Ishikawa (cell line): Measurements from ENCODE around the gene PRR12.

Experiments
- CEBPB ChIP-seq: IDR thresholded peaks from 2 replicates; pipeline ENCODE4 v1.6.1; 2012
- CREB1 ChIP-seq: IDR thresholded peaks from 2 replicates; pipeline ENCODE4 v1.6.1; 2012; ENCODE audit warnings: low read depth
- EGR1 ChIP-seq: IDR thresholded peaks from 2 replicates; pipeline ENCODE4 v1.6.1; 2012
- EP300 ChIP-seq: IDR thresholded peaks from 2 replicates; pipeline ENCODE4 v1.6.1; 2012; ENCODE audit warnings: borderline replicate concordance
- FOXM1 ChIP-seq: IDR thresholded peaks from 2 replicates; pipeline ENCODE4 v1.6.1; 2012; ENCODE audit warnings: low read depth, borderline replicate concordance
- RAD21 ChIP-seq: IDR thresholded peaks from 2 replicates; pipeline ENCODE4 v1.6.1; 2012; ENCODE audit warnings: low read depth
- TEAD4 ChIP-seq: IDR thresholded peaks from 2 replicates; pipeline ENCODE4 v1.6.1; 2012
- YY1 ChIP-seq: IDR thresholded peaks from 2 replicates; pipeline ENCODE4 v1.6.1; 2012; ENCODE audit warnings: low read depth
- TF ChIP-seq, protein P1 (sequence below): IDR thresholded peaks from 2 replicates; pipeline ENCODE4 v1.6.1; 2012; ENCODE audit warnings: low read depth, mild to moderate bottlenecking
- TF ChIP-seq, protein P2 (sequence below): IDR thresholded peaks from 2 replicates; pipeline ENCODE4 v1.6.1; 2012
- TF ChIP-seq, protein P3 (sequence below): IDR thresholded peaks from 2 replicates; pipeline ENCODE4 v1.6.1; 2012

DNA sequence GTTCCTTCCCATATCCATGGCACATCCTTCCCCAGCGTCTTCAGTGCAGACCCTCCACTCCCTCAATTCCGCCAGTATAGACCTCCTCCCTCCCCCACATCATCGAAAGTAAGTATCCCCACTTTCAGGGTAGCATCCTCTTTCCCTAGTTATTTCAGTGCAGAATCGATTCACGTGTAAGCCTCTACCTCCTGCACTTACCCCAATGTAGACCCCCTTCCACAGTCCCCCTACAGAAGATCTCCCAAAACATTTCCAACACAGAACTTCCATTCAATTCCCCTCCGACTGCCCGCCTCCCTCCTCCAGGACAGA is 74.0 kb downstream of the PRR12 start:
- TF ChIP-seq TEAD4 (no peak), CEBPB (no peak), YY1 (no peak), EP300 (no peak), RAD21 (no peak), CREB1 (no peak), EGR1 (no peak), FOXM1 (no peak)
- TF ChIP-seq, protein P1, sequence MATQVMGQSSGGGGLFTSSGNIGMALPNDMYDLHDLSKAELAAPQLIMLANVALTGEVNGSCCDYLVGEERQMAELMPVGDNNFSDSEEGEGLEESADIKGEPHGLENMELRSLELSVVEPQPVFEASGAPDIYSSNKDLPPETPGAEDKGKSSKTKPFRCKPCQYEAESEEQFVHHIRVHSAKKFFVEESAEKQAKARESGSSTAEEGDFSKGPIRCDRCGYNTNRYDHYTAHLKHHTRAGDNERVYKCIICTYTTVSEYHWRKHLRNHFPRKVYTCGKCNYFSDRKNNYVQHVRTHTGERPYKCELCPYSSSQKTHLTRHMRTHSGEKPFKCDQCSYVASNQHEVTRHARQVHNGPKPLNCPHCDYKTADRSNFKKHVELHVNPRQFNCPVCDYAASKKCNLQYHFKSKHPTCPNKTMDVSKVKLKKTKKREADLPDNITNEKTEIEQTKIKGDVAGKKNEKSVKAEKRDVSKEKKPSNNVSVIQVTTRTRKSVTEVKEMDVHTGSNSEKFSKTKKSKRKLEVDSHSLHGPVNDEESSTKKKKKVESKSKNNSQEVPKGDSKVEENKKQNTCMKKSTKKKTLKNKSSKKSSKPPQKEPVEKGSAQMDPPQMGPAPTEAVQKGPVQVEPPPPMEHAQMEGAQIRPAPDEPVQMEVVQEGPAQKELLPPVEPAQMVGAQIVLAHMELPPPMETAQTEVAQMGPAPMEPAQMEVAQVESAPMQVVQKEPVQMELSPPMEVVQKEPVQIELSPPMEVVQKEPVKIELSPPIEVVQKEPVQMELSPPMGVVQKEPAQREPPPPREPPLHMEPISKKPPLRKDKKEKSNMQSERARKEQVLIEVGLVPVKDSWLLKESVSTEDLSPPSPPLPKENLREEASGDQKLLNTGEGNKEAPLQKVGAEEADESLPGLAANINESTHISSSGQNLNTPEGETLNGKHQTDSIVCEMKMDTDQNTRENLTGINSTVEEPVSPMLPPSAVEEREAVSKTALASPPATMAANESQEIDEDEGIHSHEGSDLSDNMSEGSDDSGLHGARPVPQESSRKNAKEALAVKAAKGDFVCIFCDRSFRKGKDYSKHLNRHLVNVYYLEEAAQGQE, result no peak
- TF ChIP-seq, protein P2, sequence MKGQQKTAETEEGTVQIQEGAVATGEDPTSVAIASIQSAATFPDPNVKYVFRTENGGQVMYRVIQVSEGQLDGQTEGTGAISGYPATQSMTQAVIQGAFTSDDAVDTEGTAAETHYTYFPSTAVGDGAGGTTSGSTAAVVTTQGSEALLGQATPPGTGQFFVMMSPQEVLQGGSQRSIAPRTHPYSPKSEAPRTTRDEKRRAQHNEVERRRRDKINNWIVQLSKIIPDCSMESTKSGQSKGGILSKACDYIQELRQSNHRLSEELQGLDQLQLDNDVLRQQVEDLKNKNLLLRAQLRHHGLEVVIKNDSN, result no peak
- TF ChIP-seq, protein P3, sequence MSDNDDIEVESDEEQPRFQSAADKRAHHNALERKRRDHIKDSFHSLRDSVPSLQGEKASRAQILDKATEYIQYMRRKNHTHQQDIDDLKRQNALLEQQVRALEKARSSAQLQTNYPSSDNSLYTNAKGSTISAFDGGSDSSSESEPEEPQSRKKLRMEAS, result no peak
